Measurements from ENCODE around the gene PPFIA3. TPM values are rescaled to one million over a fixed set of nuclear protein-coding genes. Genes with fewer than 3 reads are reported as not detected.
"Not testable (repeated sequence)": the region's sequence is repeated elsewhere in the genome, so short reads cannot be mapped to it uniquely, and the experiment has no call there.

PPFIA3 gene
- total and polyA plus RNA-seq, 4 experiments from 2014 or later: 0.27 to 4.5 (median 2.3) TPM

DNA sequence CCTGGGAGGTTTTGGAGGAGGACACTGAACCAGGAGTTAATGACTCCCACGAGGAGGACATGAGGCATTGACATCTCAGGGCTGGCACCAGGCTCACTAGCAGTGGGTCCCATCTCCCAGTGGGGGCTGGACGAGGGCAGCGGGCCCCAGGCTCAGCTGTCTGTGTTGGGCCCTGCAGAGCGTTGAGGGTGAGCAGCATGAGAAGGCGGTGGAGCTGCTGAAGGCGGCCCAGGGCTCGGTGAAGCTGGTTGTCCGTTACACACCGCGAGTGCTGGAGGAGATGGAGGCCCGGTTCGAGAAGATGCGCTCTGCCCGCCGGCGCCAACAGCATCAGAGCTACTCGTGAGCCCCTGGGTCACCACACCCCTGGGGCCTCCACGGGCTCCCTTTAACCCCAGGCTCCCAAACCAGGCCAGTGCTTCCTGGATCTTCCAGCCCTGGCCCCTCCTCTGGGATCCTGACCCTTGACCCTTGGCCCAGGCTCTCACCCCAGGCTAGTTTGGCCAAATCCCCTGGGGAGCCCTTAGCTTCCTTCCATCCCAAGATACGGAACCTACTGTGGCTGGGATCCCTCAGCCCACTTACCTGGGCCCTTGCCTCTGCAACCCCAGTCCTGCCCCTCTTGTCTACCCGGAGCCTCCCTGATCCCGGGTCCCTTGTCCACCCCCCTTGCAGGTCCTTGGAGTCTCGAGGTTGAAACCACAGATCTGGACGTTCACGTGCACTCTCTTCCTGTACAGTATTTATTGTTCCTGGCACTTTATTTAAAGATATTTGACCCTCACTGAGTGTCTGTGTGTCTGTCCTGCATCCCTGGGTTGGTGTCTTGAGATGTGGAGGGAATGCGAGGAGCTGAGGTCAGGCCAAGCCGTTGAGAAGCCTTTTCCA, 1.4 kb upstream of the PPFIA3 start:
- Histone ChIP-seq H3K4me3 (ENCODE audit: low read length in 2 of 2) (peak overlapping the region; percentile 73 to 78), H3K4me1 (ENCODE audit: insufficient read depth, low read length) (peaks cover 34% of the 10 kb centered on the region), H3K27me3 (ENCODE audit: insufficient read depth, low read length) (no peaks in the 10 kb centered on the region), H3K9me3 (ENCODE audit: control insufficient read depth in 1 of 2, low read length in 2 of 2) (no peaks in the 10 kb centered on the region), H3K27ac (ENCODE audit: low read depth, low read length) (peak overlapping the region; percentile 79), H3K36me3 (ENCODE audit: insufficient read depth, low read length) (no peaks in the 10 kb centered on the region)
- peak overlapping the region; percentile 90 to 96 (median 94) for H3K27ac Mint-ChIP-seq
- no peaks in the 10 kb centered on the region for H3K27me3 Mint-ChIP-seq
- H3K9me3 Mint-ChIP-seq: peaks cover 0 to 3% (median 0%) of the 10 kb centered on the region in 8 donors
- H3K4me3 Mint-ChIP-seq: peak overlapping the region; percentile 83 to 93 (median 88)
- ChIA-PET CTCF (ENCODE audit: partially characterized antibody) (interaction anchor here (0.9 to 2.9 kb wide), 5 partner anchors 9 to 124 kb away, joined by 3 to 11 read pairs (median 5); partner anchors contain the start of genes GYS1 and RUVBL2), POLR2A (ENCODE audit: partially characterized antibody) (interaction anchor here (1.7 to 3.0 kb wide), 2 partner anchors 10 to 32 kb away, joined by 8 to 9 read pairs; no protein-coding TSS in a partner anchor)
- peaks cover 0 to 4% of the 10 kb centered on the region in 2 donors for H3K36me3 Mint-ChIP-seq
- peaks cover 29 to 49% (median 41%) of the 10 kb centered on the region in 4 donors for H3K4me1 Mint-ChIP-seq
- peak in 1 of 5 donors; percentile 44 for DNase-seq
- intact Hi-C loops (cut with micrococcal nuclease): loop anchor here (2.0 to 5.0 kb wide), 3 partner anchors 29 to 334 kb away; partner anchors contain the start of genes ALDH16A1, GYS1, PIH1D1 and RUVBL2

GRCh38 chr19:49118565-49119410, 556 bp upstream of the PPFIA3 start, which contains the start of gene C19orf73:
Gene C19orf73, minus strand, starts transcription at chr19:49119143. Its CDS starts 121 bp downstream, at chr19:49119022.
- H3K27ac ChIP-seq (ENCODE audit: low read depth, low read length): peak within 1 kb of the TSS; percentile 79
- Mint-ChIP-seq H3K9me3 (peaks cover 0 to 3% (median 0%) of the 10 kb centered on the region in 8 donors), H3K36me3 (peaks cover 0 to 2% of the 10 kb centered on the region in 2 donors), H3K27ac (peak within 1 kb of the TSS; percentile 90 to 96 (median 94)), H3K27me3 (no peaks in the 10 kb centered on the region), H3K4me3 (peak within 1 kb of the TSS; percentile 83 to 93 (median 88)), H3K4me1 (peaks cover 22 to 42% (median 36%) of the 10 kb centered on the region in 4 donors)
- ChIA-PET POLR2A (ENCODE audit: partially characterized antibody) (interaction anchor here (1.5 to 3.0 kb wide), 3 partner anchors 9 to 31 kb away, joined by 8 to 9 read pairs (median 9); no protein-coding TSS in a partner anchor), CTCF (ENCODE audit: partially characterized antibody) (interaction anchor here (0.6 to 2.9 kb wide), 4 partner anchors 8 to 1354 kb away, joined by 3 to 11 read pairs (median 6); no protein-coding TSS in a partner anchor)
- H3K9me3 ChIP-seq (ENCODE audit: control insufficient read depth in 1 of 2, low read length in 2 of 2): no peaks in the 10 kb centered on the region
- no peaks in the 10 kb centered on the region for H3K36me3 ChIP-seq (ENCODE audit: insufficient read depth, low read length)
- intact Hi-C loops (cut with micrococcal nuclease): loop anchor here (1.0 to 5.0 kb wide), 4 partner anchors 10 to 334 kb away; partner anchors contain the start of genes ALDH16A1, GYS1, PIH1D1 and RUVBL2
- DNase-seq: peak; percentile 94 to 98 (median 97)
- H3K27me3 ChIP-seq (ENCODE audit: insufficient read depth, low read length): no peaks in the 10 kb centered on the region
- H3K4me1 ChIP-seq (ENCODE audit: insufficient read depth, low read length): peaks cover 31% of the 10 kb centered on the region
- H3K4me3 ChIP-seq (ENCODE audit: low read length in 2 of 2): peak within 1 kb of the TSS; percentile 73 to 78

GRCh38 chr19:49120325-49120683, 960 bp downstream of the PPFIA3 start:
- Mint-ChIP-seq H3K27ac (peak overlapping the region in 5 of 7 donors; percentile 32 to 87 (median 76)), H3K9me3 (peaks cover 0 to 3% (median 0%) of the 10 kb centered on the region in 8 donors), H3K4me3 (peak overlapping the region; percentile 71 to 86 (median 79)), H3K27me3 (no peaks in the 10 kb centered on the region), H3K36me3 (no peaks in the 10 kb centered on the region), H3K4me1 (peaks cover 18 to 38% (median 30%) of the 10 kb centered on the region in 4 donors)
- H3K36me3 ChIP-seq (ENCODE audit: insufficient read depth, low read length): no peaks in the 10 kb centered on the region
- no peaks in the 10 kb centered on the region for H3K27me3 ChIP-seq (ENCODE audit: insufficient read depth, low read length)
- H3K27ac ChIP-seq (ENCODE audit: low read depth, low read length): no peak overlapping the region
- H3K4me1 ChIP-seq (ENCODE audit: insufficient read depth, low read length): peaks cover 28% of the 10 kb centered on the region
- CTCF ChIA-PET (ENCODE audit: partially characterized antibody): interaction anchor here (1.0 to 2.0 kb wide), 4 partner anchors 8 to 127 kb away, joined by 3 to 6 read pairs (median 4); partner anchors contain the start of genes GYS1 and RUVBL2
- H3K4me3 ChIP-seq (ENCODE audit: low read length in 2 of 2): peak overlapping the region in 1 of 2 donors; percentile 73
- DNase-seq: peak in 1 of 5 donors; percentile 44
- no peaks in the 10 kb centered on the region for H3K9me3 ChIP-seq (ENCODE audit: control insufficient read depth in 1 of 2, low read length in 2 of 2)
- intact Hi-C loops (cut with micrococcal nuclease): no loop called here
- POLR2A ChIA-PET (ENCODE audit: partially characterized antibody): interaction anchor here (0.8 to 1.5 kb wide), 6 partner anchors 8 to 24 kb away, joined by 3 to 9 read pairs (median 3); no protein-coding TSS in a partner anchor

GRCh38 chr19:49120868-49121267, 1.5 kb downstream of the PPFIA3 start:
- peaks cover 28% of the 10 kb centered on the region for H3K4me1 ChIP-seq (ENCODE audit: insufficient read depth, low read length)
- Mint-ChIP-seq H3K27me3 (no peaks in the 10 kb centered on the region), H3K36me3 (no peaks in the 10 kb centered on the region), H3K27ac (peak overlapping the region in 6 of 7 donors; percentile 13 to 87 (median 52)), H3K4me1 (peaks cover 18 to 38% (median 28%) of the 10 kb centered on the region in 4 donors), H3K9me3 (peaks cover 0 to 3% (median 0%) of the 10 kb centered on the region in 8 donors), H3K4me3 (peak overlapping the region; percentile 71 to 86 (median 79))
- no peaks in the 10 kb centered on the region for H3K9me3 ChIP-seq (ENCODE audit: control insufficient read depth in 1 of 2, low read length in 2 of 2)
- H3K4me3 ChIP-seq (ENCODE audit: low read length in 2 of 2): no peak overlapping the region
- no peaks in the 10 kb centered on the region for H3K36me3 ChIP-seq (ENCODE audit: insufficient read depth, low read length)
- no peak overlapping the region for H3K27ac ChIP-seq (ENCODE audit: low read depth, low read length)
- DNase-seq: peak in 1 of 5 donors; percentile 24
- H3K27me3 ChIP-seq (ENCODE audit: insufficient read depth, low read length): no peaks in the 10 kb centered on the region
- ChIA-PET POLR2A (ENCODE audit: partially characterized antibody) (interaction anchor here (0.9 to 1.5 kb wide), 3 partner anchors 9 to 20 kb away, joined by 3 to 5 read pairs (median 3); no protein-coding TSS in a partner anchor), CTCF (ENCODE audit: partially characterized antibody) (interaction anchor here (1.5 to 2.0 kb wide), 3 partner anchors 15 to 26 kb away, joined by 4 to 6 read pairs (median 4); no protein-coding TSS in a partner anchor)
- intact Hi-C loops (cut with micrococcal nuclease): no loop called here

GRCh38 chr19:49121841-49122240, 2.5 kb downstream of the PPFIA3 start:
- H3K27ac ChIP-seq (ENCODE audit: low read depth, low read length); intact Hi-C loops (cut with micrococcal nuclease); H3K36me3 ChIP-seq (ENCODE audit: insufficient read depth, low read length); H3K4me3 ChIP-seq (ENCODE audit: low read length in 2 of 2); H3K36me3 Mint-ChIP-seq; H3K9me3 Mint-ChIP-seq; H3K27ac Mint-ChIP-seq; POLR2A ChIA-PET (ENCODE audit: partially characterized antibody); H3K27me3 Mint-ChIP-seq; H3K9me3 ChIP-seq (ENCODE audit: control insufficient read depth in 1 of 2, low read length in 2 of 2); H3K27me3 ChIP-seq (ENCODE audit: insufficient read depth, low read length): not testable (repeated sequence)
- peaks cover 18 to 30% (median 25%) of the 10 kb centered on the region in 4 donors for H3K4me1 Mint-ChIP-seq
- CTCF ChIA-PET (ENCODE audit: partially characterized antibody): interaction anchor here (0.7 to 1.8 kb wide), 3 partner anchors 16 to 168 kb away, joined by 3 to 6 read pairs (median 4); no protein-coding TSS in a partner anchor
- DNase-seq: peak in 1 of 5 donors; percentile 31
- peaks cover 23% of the 10 kb centered on the region for H3K4me1 ChIP-seq (ENCODE audit: insufficient read depth, low read length)
- H3K4me3 Mint-ChIP-seq: peak overlapping the region in 3 of 8 donors; percentile 2 to 54 (median 3)

- not testable (repeated sequence) for H3K4me3 Mint-ChIP-seq
- peaks cover 15 to 24% (median 15%) of the 10 kb centered on the region in 4 donors for H3K4me1 Mint-ChIP-seq
Measured at GRCh38 chr19:49123285-49123684, 3.9 kb downstream of the PPFIA3 start.

More at GRCh38 chr19:49123285-49123684, 3.9 kb downstream of the PPFIA3 start:
- H3K4me3 ChIP-seq (ENCODE audit: low read length in 2 of 2); H3K36me3 Mint-ChIP-seq; H3K9me3 Mint-ChIP-seq; intact Hi-C loops (cut with micrococcal nuclease); H3K27ac ChIP-seq (ENCODE audit: low read depth, low read length); DNase-seq; H3K27me3 ChIP-seq (ENCODE audit: insufficient read depth, low read length); H3K27me3 Mint-ChIP-seq; H3K9me3 ChIP-seq (ENCODE audit: control insufficient read depth in 1 of 2, low read length in 2 of 2); H3K36me3 ChIP-seq (ENCODE audit: insufficient read depth, low read length): not testable (repeated sequence)
- ChIA-PET POLR2A (ENCODE audit: partially characterized antibody) (interaction anchor here (1.5 kb wide), 1 partner anchor 9 kb away, joined by 3 read pairs; the partner anchor contains the start of gene LIN7B), CTCF (ENCODE audit: partially characterized antibody) (interaction anchor here (1.6 kb wide), 1 partner anchor 25 kb away, joined by 4 read pairs; no protein-coding TSS in a partner anchor)
- H3K27ac Mint-ChIP-seq: peak overlapping the region in 1 of 7 donors; percentile 21
- H3K4me1 ChIP-seq (ENCODE audit: insufficient read depth, low read length): peaks cover 20% of the 10 kb centered on the region

Data from CD4-positive, alpha-beta memory T cell (primary cell).